NCI-H226 (cell line): ENCODE results near the gene PDZK1IP1.
A peak's percentile ranks its signal among the peaks of the same experiment; 100 is the strongest.

Experiments
- DNase-seq: peaks from one replicate; pipeline ENCODE4 v3.0.0-alpha.2; 2015

Gene PDZK1IP1, protein sequence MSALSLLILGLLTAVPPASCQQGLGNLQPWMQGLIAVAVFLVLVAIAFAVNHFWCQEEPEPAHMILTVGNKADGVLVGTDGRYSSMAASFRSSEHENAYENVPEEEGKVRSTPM

DNA sequence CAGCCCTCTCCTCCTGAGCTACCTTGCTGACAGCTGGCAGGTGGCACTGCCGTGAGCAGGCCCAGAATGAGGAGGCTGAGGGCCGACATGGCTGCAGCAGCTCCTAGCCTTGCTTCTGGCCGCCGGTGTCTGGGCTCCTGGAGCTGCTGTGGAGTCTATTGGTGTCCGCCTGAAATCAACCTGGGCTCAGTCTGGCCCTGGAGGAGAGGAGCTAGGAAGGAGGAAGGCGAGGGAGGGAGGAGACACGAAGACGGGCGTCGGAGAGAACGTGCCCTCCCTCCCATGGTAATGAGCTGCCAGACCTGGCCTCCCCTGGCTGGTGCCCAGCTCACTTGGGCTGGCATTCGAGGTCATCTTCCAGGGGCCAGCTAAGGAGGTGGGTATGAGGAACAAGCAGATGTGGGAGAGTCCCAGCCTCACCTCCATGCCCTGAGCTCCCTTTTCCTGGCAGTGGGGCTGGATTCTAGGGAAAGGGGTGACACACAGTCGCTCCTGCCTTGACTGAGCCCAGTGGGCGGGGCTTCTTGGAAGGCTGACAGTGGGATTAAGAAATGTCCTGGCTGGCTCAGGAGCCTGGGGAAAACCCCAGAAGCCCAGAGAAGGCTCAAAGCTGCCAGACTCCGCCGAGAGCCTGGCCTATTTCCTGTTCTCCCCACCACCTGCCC lies at the start of gene PDZK1IP1:
Gene PDZK1IP1 (minus strand): TSS at position 193 of the 665 bp plus-strand sequence. CDS start 104 bp downstream, at position 89.
- DNase-seq, result peak; percentile 97

DNA sequence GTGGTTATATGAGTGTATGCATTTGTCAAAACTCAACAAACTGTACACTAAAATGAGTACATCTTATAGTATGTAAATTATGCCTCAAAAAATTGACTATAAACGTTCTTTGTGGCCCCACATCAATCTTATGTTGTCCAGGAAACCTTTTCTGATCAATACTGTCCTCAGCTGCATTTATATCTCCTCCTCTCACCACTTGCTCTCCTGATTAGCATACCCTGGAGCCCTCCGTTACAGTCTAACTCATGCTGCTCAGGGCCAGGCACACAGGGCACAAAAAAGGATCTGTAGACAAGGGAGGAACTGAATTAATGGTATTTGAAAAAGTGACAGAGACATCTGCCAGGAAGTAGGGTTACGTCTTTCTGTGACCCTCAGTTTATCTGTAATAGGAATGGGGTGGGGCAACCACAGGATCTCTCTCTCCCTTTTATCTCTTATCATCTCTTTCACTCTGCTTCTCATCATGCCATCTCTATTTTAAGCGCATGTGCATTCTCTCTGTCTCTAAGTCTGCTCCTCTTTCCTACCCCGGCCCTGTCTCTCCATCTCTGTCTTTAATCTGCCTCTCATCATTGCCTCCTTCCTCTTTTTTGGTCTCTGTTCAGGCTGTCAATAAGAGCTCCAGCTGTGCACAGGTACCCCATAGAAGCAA lies 49.2 kb upstream of the PDZK1IP1 start:
- DNase-seq, result no peak

DNA sequence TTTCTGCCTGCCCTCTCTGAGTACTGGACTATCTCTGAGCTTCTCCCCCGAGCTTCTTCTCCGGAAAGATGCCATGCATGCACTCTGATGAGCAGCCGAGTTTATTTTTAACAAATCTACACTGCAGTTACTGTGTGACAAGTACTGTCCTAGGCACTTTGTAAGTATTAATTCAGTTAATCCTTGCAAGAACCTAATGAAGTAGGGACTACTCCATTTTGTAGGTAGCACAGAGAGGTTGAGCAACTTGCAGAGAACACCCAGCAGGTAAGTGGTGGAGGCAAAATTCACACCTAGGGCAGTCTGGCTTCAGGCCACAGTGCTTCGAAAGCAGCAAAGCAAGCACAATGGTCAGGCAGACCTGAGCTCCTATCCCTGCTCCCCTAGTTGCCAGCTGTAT lies 46.0 kb upstream of the PDZK1IP1 start:
- DNase-seq, result no peak

DNA sequence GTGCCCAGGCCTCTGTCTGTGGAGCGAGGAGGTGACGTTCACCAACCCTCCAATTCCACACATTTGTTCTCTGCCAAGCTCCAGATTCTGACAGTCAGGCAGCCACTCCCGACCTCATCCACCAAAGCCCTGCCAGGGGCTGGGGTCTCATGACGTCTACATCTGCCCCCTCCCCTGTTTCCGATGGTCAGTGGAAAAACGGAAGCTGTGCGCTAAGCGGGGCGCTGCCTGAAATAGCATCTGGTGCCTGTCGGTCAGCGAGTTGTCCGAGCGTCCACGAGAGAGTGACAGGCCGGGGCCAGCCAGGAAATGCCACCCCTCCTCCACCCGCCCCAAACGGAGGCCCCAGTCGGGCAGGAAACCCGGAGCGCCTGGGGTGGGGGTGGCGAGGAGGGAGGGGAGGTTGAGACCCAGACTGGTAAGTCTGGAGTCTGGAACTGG lies 45.4 kb upstream of the PDZK1IP1 start:
- DNase-seq, result no peak

DNA sequence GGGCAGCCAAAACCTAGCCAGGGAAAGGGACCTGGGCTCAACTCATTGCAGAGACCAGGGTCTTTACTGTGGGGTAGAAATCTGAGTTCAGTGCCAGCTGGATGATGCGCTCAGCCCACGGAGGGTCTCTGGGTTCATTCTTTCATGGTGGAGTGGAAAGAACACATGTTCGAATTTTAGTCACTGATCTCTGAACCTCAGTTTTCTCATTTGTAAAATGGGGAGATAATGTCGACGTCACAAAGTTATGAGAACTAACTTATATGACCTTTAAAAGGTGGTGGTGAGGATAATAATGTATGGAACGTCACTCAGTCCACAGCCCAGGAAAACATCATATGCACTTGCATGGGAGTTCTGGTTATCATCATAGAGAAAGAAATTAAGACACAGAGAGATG lies 43.4 kb upstream of the PDZK1IP1 start:
- no peak for DNase-seq

DNA sequence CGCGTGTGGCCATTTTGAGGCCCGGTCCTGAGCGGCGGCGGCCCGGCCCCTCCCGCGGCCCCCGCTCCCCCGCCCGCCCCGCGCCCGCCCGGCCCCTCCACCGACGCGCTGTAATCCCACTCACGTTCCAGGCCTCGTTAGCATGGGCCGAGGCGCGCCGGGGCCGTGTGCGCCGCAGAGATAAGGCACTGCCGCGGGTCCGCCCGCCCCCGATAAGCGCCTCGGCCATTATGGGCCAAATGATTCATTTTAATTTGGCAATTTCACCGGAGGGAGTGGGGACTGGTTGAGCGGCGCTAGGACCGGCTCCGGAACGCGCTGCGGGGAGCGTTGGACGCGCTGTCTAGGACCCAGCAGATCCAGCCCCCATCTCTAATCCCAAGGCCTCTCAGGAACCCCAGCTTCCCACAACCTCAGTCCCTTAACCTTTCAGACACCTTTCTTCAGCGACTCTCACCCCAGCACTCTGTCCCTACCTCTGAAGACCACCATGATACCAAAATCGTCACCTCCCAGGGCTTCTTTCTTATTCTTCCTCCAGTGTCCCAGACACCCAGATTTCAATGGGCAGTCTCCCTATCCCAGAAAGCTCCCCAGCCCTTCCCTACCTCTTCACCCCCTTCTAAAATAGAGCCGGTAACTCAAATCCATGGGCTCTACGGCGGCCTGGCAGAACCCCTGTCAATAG lies 42.5 kb upstream of the PDZK1IP1 start, which contains the start of gene TAL1:
Gene TAL1 (minus strand): TSS at position 39 of the 688 bp plus-strand sequence. CDS start 6,337 bp downstream, outside the sequence.
- no peak for DNase-seq

DNA sequence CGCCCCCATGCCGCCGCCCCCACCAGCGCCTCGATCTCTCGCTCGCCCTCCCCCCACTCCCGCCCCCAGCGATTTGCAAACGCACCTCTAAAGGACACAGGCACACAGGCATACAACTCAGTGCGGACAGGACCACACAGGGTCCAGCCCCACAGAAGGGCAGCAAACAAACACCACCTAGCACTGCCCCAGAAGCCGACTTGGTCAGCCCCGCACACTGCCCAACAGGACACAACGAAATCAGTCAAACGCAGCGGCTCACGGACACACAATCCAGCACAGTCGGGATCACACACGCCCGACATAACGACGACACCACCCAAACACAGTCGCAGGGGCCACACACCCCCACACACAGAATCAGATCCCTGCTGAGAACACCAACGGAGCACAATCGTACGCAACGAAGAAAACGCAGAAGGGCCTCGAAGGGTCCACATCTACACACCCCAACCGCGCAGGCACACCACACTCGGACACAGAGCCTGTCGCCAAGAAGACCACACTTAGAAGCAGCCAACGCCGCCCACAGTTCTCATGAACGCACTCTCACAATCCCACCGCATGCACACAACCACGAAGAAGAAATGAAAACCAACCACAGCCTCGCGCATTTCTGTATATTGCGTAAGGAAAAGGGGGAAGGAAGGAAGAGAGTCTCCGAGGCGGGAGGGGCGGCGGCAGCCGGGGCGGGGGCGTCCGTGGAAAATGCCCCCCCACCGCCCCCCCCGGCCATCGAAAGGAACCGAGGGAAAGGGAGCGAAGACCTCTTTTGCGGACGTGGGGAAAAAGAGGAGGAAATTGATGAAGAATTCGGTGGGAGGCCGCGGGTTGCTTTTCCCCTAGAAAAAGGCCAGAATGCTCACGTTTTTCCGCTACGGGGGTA lies 41.7 kb upstream of the PDZK1IP1 start:
- no peak for DNase-seq

DNA sequence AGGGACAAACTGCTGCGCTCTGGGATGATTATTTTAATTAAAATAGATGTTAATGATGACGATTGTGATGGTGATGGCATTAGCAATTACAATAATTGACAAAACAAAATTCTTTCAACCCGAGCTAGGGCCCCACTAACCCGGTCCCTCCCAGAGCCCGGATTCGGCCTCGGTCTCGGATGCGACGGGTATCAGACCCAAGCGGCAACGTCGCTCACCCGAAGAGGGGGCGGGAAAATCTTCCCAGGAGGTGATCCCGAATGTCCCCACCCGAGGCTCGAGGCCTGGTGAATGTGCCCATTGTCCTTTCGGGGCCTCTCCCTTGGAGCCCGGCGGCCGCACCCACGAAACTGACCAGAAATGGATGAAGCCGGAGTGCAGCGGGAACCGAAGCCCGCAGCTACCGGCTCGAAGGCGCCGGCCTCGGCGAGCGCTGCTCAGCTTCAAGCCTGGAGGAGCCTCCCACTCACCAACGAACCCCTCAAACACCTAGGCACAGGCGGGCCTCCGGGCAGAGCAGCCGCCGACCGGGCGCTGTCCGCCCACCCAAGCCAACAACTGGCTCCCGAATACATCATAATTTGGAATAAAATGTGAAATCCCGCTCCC lies 41.0 kb upstream of the PDZK1IP1 start:
- no peak for DNase-seq

DNA sequence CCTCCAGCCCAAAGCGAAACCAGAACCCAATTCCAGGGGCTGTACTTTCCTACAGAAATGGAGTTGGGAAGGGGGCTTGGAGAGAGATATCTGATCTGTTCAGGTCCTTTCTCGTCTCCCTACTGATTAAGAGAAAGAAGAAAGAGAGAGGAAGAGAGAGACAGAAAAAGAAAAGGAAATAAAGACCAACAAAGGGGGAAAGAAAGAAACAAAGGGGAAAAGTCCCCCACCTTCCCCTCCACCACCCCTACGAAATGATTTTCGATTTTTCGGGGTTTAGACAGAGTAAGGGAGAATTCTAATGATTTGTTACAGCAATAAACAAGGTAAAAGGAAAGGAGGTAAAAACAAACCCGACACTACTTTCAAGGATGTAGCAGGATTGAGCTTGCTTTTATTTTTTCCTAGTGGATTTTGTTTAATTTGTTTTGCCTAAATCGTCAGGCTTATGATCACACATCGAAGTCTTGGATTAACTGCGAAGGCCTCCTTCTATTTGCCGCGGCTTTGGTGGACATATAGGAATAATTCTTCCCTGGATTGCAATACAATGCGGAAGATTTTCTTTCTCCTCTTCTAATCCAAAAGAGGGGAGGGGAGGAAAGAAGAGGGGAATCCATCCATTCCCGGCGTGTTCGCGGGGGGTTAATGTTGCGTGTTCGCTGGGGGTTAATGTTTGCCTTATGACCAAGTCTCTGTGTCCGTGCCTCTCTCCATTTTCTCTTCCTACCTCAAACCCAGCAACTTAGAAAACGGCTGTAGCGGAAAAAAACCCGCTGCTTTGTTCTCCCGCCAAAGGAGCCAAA lies 40.3 kb upstream of the PDZK1IP1 start:
- no peak for DNase-seq

DNA sequence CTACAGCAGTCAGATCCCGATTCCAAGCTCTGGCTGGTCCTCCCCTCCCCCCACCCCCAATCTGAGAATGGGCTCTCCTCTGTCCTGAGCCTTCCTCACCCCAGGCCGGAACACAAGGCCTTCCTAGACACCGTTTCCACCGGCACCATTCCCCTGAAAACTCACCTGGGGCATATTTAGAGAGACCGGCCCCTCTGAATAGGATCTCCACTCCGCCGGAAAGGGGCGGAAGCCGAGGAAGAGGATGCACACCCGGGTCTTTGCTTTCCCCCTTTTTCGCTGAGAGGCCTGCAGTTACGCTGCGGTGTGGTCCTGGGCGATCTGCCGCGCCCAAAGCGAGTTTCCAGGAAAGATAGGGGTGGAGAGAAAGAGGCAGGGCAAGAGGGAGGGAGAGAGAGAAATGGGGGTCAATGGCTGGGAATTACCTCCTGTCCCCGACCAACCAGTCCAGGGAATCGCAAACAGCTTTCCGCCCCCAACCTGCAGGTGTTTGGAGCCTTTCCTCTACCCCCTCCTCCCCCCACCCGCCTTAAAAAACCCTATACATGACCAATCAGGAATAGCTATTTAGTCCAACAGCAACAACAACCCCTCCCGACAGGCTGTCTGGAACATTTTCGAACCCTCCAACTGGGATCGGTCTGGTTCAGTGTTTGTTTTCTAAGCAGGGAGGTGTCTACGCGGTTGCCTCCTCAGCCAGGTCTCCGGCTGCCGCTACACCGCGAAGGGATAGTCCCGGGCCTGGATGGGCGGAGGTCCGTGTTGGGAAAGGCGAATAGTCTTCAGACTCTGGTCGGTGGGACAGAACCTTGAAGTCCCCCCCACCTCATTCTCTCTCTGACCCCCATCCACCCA lies 39.4 kb upstream of the PDZK1IP1 start:
- no peak for DNase-seq

DNA sequence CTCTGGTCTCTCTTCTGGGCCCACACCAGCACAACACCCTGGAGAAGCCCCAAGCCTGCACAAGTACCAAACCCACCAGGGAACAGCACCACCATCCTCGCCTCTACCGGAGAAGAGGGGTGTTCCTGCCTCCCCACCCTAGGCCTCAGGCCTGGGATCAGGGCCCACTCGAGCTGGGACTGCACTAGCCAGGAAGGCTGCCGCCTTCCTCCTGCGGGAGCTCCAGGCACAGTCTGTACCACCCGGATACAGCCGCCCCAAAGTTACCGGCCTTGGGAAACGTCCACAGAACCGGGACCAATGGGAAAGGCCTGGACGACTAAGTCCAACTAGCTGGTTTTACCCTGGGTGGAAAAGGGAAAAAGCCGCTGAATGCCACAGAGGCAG lies 38.8 kb upstream of the PDZK1IP1 start:
- DNase-seq, result no peak

DNA sequence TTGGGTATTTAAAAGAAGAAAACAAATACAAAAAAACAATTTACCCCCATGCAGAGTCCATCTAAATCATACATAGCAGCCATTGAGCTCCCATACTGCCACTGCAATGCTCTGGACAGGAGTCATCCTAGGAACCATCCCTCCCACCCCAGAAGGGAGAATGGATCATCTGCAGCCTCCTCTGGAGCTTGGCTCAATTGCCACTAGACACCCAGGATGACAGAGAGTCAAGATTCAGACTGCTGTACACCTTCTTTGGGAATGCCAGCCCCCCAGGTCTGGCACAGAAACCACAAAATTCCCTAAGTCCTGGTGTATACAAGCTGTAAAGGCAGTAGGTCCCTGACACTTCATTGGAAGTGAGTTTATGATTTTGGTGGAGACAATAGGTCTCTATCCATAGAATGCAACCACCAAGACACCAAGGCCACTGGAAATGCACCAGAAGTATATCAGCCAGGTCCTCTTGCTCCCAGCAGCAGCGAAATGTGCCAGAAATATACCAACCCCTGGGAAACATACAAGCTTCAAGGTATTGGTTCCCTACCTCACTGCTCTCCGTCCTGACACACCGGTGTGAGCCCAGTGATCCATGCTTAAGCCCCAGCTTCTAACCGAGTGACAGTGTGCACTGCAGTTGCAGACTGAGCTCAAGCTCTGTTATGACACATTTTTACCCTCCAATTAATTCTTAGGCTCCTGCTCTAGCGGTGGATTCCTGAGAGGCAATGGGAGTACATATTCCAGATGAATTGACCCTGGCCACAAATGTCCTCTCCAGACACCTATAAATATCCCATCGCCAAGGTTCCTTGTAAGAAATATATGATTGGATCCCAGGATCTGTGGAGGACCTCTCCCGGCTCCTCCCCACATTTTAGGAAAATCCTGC lies 37.8 kb upstream of the PDZK1IP1 start:
- no peak for DNase-seq

DNA sequence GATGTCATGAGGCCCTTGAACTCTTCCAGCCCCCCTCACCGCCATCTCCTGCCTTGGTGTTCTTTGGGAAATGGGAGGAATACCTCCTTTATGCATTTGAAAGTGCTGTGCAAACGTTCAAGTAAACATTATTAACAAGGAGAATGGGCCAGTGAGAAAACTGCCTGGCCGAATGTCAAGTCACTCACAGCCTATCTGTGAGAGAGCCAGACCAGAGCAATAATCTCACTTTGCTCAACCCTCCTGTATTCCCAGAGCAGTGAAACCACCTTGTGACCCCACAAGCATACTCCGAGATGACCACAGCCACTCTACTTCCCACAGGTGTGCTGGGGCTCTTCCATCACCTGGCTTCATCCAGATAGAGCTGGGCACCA lies 37.0 kb upstream of the PDZK1IP1 start:
- no peak for DNase-seq

DNA sequence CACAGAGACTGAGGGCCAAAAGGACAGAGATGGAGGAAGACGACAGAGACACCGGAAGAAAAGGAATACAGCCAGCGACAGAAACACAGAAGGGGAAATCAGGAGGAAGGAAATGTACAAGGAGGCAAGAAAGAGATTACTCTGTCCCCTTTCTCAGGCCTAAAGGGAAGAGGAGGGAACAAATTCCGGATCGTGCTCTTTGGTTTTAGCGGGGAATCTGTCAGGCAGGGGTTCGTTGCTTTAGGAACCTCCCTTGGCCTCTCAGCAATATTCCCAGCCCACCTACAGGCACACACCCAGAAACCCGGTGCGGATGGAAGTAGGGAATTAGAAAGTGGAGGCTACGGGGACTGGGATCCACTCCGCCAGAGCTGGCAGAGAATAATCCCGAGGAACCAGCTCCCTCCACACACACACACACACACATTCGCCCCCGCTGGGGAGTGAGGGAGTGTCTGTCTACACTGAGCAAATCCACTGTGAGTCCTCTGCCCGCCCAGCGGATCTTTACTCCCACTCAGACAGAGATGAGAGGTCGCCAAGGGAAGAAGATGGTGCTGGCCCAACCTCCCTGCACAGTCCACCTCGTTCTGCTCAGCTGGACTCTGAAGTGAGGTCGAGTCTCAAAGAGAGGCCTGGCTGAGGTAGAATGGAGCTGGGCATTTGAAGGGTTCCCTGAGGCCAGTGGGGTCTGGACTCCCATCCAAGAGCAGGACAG lies 36.4 kb upstream of the PDZK1IP1 start:
- DNase-seq, result no peak

DNA sequence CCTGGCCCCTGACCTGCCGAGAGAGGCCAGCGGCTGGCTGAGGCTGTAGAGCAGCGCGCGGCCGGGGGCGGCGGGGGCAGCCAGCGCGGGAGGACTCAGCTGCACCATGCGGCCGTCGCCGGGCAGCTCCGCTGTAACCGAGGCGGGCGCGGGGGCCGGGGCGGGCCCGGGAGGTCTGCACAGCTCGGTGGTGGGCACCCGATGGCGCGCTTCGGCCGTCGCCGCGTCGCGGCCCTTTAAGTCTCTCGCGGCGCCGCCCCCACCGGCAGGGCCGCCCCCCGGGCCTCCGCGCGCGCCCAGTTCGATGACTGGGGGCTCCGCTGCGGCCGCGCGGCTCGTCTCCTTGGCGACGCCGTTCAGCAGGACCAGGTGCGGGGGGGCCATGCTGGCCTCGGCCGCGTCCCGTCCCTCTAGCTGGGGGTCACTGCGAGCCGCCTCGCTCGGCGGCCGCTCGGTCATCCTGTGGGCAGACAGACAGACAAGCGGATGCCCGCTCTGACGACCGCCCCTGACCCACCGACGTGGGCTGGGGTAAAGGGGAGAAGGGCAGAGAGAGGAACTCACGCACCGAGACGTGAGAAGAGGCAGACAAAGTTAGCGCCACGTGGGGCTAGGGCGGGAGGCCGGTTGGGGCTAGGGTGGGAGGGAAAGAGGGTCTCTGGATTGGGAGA lies 35.7 kb upstream of the PDZK1IP1 start:
- no peak for DNase-seq

DNA sequence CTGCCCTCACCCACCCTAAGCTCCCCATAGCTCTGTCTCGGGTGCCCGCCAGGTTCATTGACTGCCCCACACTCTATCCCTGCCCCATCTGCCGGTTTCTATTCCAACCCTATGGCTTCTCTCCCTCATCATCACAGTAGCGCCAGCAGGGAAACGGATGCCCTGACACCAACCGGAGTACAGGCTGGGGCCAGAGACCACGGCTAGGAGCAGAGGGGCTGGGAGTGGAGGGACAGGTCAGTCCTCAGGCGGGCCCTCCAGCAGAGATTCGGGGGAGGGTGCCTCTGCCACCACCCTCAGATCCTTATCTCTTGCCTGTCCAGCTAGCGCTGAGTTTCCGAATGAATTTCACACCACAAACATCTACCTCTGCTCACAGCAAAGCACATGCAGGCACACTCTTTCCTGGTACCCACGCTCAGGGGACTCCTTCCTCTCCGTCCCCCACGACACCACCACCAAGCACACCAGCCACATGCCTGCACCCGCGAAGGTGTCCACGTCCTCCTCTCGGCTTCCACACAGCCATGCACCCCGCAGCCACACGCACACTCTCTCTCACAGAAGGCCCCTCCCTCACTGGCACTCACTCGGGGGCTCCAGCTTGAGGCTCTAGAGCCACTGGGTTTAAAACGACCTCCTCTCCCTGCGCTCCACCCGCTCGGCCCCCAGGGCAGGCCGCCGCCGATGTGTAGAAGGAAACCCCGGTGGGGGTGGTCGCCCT lies 35.0 kb upstream of the PDZK1IP1 start:
- no peak for DNase-seq

DNA sequence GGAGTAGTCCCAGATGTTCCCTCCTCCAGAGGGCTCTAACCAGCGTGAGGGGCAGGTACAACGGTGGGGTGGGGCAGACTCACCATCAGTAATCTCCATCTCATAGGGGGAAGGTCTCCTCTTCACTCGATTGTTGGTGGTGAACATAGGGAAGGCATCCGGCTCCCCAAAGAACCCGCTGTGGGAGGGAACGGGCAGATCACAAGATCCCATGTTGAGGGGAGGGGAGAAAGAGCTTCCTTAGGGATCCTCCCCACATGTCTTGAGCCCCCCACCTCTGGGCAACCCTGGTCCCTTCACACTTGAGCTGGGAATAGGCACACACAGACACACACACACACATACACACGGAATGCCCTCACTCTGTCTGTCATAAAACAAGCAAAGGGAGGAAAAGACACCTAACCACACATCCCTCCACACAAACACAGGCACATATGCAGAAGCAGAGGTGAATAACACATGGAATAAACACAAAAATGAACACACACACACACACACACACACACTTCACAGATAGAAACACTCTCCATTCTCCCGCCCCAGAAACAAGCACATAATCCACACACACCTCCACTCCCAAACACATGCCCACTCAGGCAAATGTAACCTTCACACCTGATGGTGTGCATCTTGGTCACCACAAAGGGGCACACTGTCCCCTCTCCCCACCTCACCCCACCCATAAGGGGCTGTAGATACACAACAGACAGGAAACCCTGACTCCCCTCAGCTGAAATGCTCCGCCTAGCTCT lies 34.3 kb upstream of the PDZK1IP1 start:
- no peak for DNase-seq
